ENCODE results near the gene CST4. TPM values are rescaled to one million over a fixed set of nuclear protein-coding genes. Genes with fewer than 3 reads are reported as not detected.

The CST4 gene
- total RNA-seq, 1 experiment from 2014 or later = not detected

DNA sequence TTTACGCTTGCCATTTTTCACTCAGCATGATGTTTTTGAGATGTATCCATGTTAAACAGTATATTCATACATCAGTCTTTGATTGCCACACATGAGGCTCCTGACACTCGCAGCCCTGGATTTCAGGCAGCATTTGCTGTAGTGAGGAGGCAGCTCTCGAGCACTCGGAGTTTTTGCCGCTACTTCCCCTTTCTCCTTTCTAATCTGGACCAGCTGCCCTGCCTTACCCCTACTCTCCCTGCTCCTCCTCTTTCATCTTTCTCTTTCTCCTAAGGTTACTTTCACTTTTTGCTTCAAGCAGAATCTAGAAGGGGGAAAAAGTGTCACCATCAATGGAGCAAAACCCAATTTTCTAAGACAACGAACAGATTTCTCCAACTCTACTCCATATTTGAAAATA is 45.2 kb downstream of the CST4 start:
- ATAC-seq (no peak), DNase-seq (ENCODE audit: low spot score) (no peak)
- H3K27me3 Mint-ChIP-seq (ENCODE audit: low read depth) = peaks cover 4% of the 10 kb centered on the region
- no peak overlapping the region for H3K27ac Mint-ChIP-seq
- H3K4me1 Mint-ChIP-seq = peaks cover 36% of the 10 kb centered on the region
- POLR2A ChIA-PET = no interaction called here
- no peak overlapping the region for H3K4me3 Mint-ChIP-seq
- TF ChIP-seq GTF2I (CRISPR knock-in tag; conservative IDR thresholded peaks at IDR 0.05) (no peak), ZNF396 (CRISPR knock-in tag; IDR thresholded peaks at IDR 0.05; ENCODE audit: borderline replicate concordance) (no peak), NFYB (CRISPR knock-in tag; conservative IDR thresholded peaks at IDR 0.05; ENCODE audit: low read depth) (no peak), MXD4 (CRISPR knock-in tag; IDR thresholded peaks at IDR 0.05; ENCODE audit: borderline replicate concordance) (no peak), TEAD1 (CRISPR knock-in tag; IDR thresholded peaks at IDR 0.05) (no peak)
- TF ChIP-seq, protein P1, sequence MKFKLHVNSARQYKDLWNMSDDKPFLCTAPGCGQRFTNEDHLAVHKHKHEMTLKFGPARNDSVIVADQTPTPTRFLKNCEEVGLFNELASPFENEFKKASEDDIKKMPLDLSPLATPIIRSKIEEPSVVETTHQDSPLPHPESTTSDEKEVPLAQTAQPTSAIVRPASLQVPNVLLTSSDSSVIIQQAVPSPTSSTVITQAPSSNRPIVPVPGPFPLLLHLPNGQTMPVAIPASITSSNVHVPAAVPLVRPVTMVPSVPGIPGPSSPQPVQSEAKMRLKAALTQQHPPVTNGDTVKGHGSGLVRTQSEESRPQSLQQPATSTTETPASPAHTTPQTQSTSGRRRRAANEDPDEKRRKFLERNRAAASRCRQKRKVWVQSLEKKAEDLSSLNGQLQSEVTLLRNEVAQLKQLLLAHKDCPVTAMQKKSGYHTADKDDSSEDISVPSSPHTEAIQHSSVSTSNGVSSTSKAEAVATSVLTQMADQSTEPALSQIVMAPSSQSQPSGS (CRISPR knock-in tag; IDR thresholded peaks at IDR 0.05; ENCODE audit: borderline replicate concordance, low read depth) = no peak
- TF ChIP-seq, protein P2, sequence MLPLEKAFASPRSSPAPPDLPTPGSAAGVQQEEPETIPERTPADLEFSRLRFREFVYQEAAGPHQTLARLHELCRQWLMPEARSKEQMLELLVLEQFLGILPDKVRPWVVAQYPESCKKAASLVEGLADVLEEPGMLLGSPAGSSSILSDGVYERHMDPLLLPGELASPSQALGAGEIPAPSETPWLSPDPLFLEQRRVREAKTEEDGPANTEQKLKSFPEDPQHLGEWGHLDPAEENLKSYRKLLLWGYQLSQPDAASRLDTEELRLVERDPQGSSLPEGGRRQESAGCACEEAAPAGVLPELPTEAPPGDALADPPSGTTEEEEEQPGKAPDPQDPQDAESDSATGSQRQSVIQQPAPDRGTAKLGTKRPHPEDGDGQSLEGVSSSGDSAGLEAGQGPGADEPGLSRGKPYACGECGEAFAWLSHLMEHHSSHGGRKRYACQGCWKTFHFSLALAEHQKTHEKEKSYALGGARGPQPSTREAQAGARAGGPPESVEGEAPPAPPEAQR (CRISPR knock-in tag; IDR thresholded peaks at IDR 0.05) = no peak
- TF ChIP-seq, protein P3, sequence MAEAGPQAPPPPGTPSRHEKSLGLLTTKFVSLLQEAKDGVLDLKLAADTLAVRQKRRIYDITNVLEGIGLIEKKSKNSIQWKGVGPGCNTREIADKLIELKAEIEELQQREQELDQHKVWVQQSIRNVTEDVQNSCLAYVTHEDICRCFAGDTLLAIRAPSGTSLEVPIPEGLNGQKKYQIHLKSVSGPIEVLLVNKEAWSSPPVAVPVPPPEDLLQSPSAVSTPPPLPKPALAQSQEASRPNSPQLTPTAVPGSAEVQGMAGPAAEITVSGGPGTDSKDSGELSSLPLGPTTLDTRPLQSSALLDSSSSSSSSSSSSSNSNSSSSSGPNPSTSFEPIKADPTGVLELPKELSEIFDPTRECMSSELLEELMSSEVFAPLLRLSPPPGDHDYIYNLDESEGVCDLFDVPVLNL (CRISPR knock-in tag; IDR thresholded peaks at IDR 0.05; ENCODE audit: borderline replicate concordance, low read depth) = no peak
- CTCF ChIA-PET = no interaction called here
- H3K9me3 Mint-ChIP-seq = no peaks in the 10 kb centered on the region
- H3K36me3 Mint-ChIP-seq = no peaks in the 10 kb centered on the region

DNA sequence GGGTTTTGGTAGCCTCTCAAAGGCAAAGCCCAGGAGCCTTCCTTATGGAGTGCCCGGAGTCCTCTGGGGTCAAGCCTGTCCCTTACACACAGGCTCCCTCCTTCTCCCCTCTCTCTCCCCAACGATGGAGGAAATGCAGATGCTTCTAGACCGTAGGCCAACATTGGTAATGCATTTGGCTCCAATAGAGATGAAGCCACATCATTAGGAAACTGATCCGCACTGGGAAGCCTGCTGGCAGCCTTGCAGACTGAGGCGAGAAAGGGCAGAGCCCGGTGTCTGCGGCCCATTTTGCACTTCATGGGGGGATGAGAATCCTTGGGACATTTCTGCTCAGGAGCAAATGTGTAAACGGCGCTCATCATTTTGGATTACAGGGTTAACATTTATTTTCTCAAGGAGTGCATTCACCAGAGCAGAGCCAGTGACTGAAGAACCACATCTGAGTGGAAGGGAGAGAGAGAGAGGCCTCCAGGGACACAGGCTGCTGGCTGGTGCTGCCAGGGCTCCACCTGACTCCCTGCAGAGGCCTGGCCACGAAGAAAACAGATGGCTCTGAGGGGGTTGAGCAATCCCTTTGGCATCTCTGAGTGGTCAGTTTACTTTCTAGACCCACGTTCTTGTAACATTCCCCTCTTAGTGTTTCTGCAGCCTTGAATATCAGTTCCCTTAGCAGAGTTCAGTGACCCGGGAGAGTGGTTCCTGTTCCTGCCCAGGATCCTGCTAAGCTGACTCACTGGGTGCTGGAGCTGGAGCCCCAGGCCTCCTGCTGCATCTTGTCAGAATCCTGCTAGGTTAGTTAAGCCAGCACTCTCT is 46.7 kb downstream of the CST4 start:
- H3K4me3 Mint-ChIP-seq = no peak overlapping the region
- peaks cover 36% of the 10 kb centered on the region for H3K4me1 Mint-ChIP-seq
- CTCF ChIA-PET = no interaction called here

DNA sequence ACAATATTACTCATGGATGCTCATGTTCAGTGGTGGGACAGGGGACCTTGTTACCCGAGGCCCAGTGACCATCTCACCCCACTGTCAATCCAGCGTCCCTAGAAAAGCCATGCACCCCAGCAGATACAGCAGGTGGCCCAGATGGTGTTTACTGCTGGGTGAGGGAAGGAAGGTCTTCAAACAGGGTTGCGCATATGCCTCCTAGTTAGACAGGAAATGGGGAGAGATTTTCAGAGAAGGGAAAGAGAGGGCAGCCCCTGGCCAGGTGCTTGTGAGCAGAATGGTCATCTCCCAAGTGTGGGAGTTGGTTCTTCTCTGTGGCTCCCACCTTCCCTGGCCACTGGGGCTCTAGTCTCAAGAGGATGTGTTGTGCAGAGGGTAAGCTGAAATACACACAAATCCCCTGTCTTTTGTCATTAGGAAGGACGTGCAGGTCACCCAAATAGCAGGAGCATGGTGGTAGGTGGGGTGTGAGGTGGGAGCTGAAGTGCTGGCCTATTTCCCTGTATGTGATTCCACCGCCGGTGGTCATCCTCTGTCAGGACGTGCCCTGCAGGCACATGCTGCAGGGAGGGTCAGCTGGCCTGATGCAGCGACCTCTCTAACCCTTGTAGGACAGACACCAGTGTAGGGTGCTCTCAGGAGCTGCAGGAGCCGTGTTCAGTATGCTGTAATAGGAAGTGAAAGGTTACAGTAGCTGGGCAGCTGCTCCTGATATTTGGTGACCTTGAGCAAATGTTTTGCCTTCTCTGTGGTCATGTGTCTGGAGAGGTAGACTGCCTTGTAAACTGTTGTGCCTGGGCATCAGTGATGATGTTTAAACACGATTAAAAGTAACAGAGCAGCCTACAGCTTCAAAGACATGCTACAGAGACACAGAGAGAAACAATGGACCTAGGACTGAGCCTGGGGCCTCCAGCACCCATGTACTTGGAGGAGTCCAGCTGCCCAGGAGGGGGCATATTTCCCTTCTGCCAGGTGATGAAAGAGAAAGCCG is 47.9 kb downstream of the CST4 start:
- H3K4me3 Mint-ChIP-seq = no peak overlapping the region
- no peak for DNase-seq (ENCODE audit: low spot score)
- no peak overlapping the region for H3K27ac Mint-ChIP-seq
- peaks cover 16% of the 10 kb centered on the region for H3K27me3 Mint-ChIP-seq (ENCODE audit: low read depth)
- H3K36me3 Mint-ChIP-seq = no peaks in the 10 kb centered on the region
- POLR2A ChIA-PET = no interaction called here
- CTCF ChIA-PET = no interaction called here
- ATAC-seq = no peak
- no peak for TF ChIP-seq SMAD3 (CRISPR knock-in tag; IDR thresholded peaks at IDR 0.05; ENCODE audit: borderline replicate concordance)
- peak; percentile 94 for TF ChIP-seq GABPB1 (CRISPR knock-in tag; IDR thresholded peaks at IDR 0.05)
- peaks cover 48% of the 10 kb centered on the region for H3K4me1 Mint-ChIP-seq
- H3K9me3 Mint-ChIP-seq = no peaks in the 10 kb centered on the region

More for the DNA sequence above, 46.7 kb downstream of the CST4 start:
- Mint-ChIP-seq H3K27me3 (ENCODE audit: low read depth) (peaks cover 5% of the 10 kb centered on the region), H3K27ac (no peak overlapping the region), H3K36me3 (no peaks in the 10 kb centered on the region), H3K9me3 (no peaks in the 10 kb centered on the region)
- POLR2A ChIA-PET = no interaction called here
- no peak for TF ChIP-seq TEAD1 (CRISPR knock-in tag; IDR thresholded peaks at IDR 0.05)
- TF ChIP-seq, protein P4, sequence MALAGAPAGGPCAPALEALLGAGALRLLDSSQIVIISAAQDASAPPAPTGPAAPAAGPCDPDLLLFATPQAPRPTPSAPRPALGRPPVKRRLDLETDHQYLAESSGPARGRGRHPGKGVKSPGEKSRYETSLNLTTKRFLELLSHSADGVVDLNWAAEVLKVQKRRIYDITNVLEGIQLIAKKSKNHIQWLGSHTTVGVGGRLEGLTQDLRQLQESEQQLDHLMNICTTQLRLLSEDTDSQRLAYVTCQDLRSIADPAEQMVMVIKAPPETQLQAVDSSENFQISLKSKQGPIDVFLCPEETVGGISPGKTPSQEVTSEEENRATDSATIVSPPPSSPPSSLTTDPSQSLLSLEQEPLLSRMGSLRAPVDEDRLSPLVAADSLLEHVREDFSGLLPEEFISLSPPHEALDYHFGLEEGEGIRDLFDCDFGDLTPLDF (CRISPR knock-in tag; IDR thresholded peaks at IDR 0.05) = no peak
- DNase-seq (ENCODE audit: low spot score) = no peak
- no peak for ATAC-seq

Measured in WTC11 (cell line).